Sigmoid colon (tissue), 7 donors: ENCODE measurements around the gene PDZD8. TPM values are rescaled to one million over a fixed set of nuclear protein-coding genes. Genes with fewer than 3 reads are reported as not detected.

ENCODE experiments used
- DNase-seq: peaks from one replicate; pipeline ENCODE4 v3.0.0-alpha.2; 2019
- H3K27ac ChIP-seq, 4 donors: fragments of 200-600 bp; sonication (generic); one replicate each; pipeline ENCODE4 v1.5.1; 2016 to 2019; ENCODE audit warnings: mild to moderate bottlenecking in 1 of 4
- H3K27me3 ChIP-seq, 3 donors: fragments of 200-600 bp; sonication (generic); one replicate each; pipeline ENCODE4 v1.5.1; 2019; ENCODE audit warnings: mild to moderate bottlenecking in 1 of 3
- H3K36me3 ChIP-seq, 4 donors: fragments of 200-600 bp; sonication (generic); one replicate each; pipeline ENCODE4 v1.5.1; 2016 to 2019
- H3K4me1 ChIP-seq, 4 donors: fragments of 200-600 bp; sonication (generic); one replicate each; pipeline ENCODE4 v1.5.1; 2017 to 2019
- H3K4me3 ChIP-seq, 4 donors: fragments of 200-600 bp; sonication (generic); one replicate each; pipeline ENCODE4 v1.5.1; 2017 to 2019; ENCODE audit warnings: mild to moderate bottlenecking in 2 of 4, moderate library complexity in 1 of 4
- H3K9me3 ChIP-seq, 4 donors: fragments of 200-600 bp in 3 of 4; sonication (generic) in 3 of 4; one replicate each; pipeline versions ENCODE4 v1.5.1 to v1.6.1; 2013 to 2019
- EP300 ChIP-seq, 4 donors: sonication (generic); formaldehyde crosslinking; IDR thresholded peaks; one replicate each; pipeline ENCODE4 v1.6.1; 2017; ENCODE audit warnings: antibody characterized with exemption in 4 of 4
- POLR2A ChIP-seq, 2 donors: fragments of 450-650 bp; IDR thresholded peaks; one replicate each; pipeline ENCODE4 v1.6.1; 2016; ENCODE audit warnings: antibody characterized with exemption in 2 of 2, mild to moderate bottlenecking in 2 of 2, moderate library complexity in 2 of 2
- POLR2AphosphoS5 ChIP-seq, 4 donors: sonication (generic); formaldehyde crosslinking; IDR thresholded peaks; one replicate each; pipeline ENCODE4 v1.6.1; 2017; ENCODE audit warnings: antibody characterized with exemption in 4 of 4
- WGBS, 2 donors: extraction: QIAGEN DNeasy Blood & Tissue Kit; methylation state at CpG; one replicate each; pipeline ENCODE4 v1.1.7; 2013; 5-methylcytosine and 5-hydroxymethylcytosine counted together
- intact Hi-C: fragments of 100-400 bp; cut with DNase I; formaldehyde crosslinking; loops from one replicate; pipeline ENCODE4 v1.15.1; 2023
- polyA plus RNA-seq, 3 donors: library from polyadenylated mRNA; stranded (reverse); fragments of 200-250 nt; gene quantifications; one replicate each; pipeline ENCODE4 v1.2.3, GENCODE V29; 2013
- total RNA-seq, 4 donors: library from RNA; depleted of rRNA; stranded (reverse); fragments of >200 nt; gene quantifications; one replicate each; pipeline ENCODE4 v1.1.0, GENCODE V29; 2016
- TF ChIP-seq, protein P1 (sequence below), 4 experiments: fragments of 450-650 bp in 3 of 4; fragments of 200-600 bp in 1 of 4; IDR thresholded peaks; one replicate each; pipeline ENCODE4 v1.5.1; 2016 to 2019; ENCODE audit warnings: antibody characterized with exemption in 4 of 4, mild to moderate bottlenecking in 3 of 4, moderate library complexity in 2 of 4
- donor health status: healthy with polysubstance abuse.
- donor health status: Bipolar disorder and iron deficiency.
- donor health status: healthy.

Gene PDZD8
- total and polyA plus RNA-seq, 7 donors, result 3.5 to 34.3 (median 25.2) TPM

DNA sequence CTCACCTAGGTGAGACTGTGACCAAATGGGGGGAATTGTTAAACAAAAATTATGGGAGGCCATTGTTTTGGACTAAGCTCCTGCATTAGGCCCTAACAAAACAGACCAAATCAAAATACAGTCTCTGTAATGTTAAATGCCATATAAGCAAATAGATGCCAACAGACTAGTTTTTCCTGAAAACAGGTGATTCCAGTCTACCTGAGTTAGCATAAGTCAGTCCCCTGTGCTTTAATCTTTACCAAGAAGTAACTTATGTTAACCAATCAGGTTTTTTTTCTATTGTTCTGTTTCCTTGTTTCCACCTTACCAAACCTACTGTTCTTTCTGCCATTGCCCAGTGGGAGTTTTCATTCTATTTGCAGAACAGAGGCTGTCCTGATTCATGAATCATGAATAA is 48.0 kb downstream of the PDZD8 start:
- intact Hi-C loops, result no loop called here
- TF ChIP-seq POLR2AphosphoS5 (IDR thresholded peaks at IDR 0.05), result no peak
- TF ChIP-seq, protein P1, sequence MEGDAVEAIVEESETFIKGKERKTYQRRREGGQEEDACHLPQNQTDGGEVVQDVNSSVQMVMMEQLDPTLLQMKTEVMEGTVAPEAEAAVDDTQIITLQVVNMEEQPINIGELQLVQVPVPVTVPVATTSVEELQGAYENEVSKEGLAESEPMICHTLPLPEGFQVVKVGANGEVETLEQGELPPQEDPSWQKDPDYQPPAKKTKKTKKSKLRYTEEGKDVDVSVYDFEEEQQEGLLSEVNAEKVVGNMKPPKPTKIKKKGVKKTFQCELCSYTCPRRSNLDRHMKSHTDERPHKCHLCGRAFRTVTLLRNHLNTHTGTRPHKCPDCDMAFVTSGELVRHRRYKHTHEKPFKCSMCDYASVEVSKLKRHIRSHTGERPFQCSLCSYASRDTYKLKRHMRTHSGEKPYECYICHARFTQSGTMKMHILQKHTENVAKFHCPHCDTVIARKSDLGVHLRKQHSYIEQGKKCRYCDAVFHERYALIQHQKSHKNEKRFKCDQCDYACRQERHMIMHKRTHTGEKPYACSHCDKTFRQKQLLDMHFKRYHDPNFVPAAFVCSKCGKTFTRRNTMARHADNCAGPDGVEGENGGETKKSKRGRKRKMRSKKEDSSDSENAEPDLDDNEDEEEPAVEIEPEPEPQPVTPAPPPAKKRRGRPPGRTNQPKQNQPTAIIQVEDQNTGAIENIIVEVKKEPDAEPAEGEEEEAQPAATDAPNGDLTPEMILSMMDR (IDR thresholded peaks at IDR 0.05), result no peak
- no peak for TF ChIP-seq EP300 (IDR thresholded peaks at IDR 0.05)
- TF ChIP-seq POLR2A (IDR thresholded peaks at IDR 0.05), result no peak
- H3K36me3 ChIP-seq, result no peaks in the 10 kb centered on the region
- no peaks in the 10 kb centered on the region for H3K9me3 ChIP-seq
- H3K4me1 ChIP-seq, result peaks cover 0 to 14% (median 8%) of the 10 kb centered on the region in 4 donors
- no peak overlapping the region for H3K27ac ChIP-seq
- H3K4me3 ChIP-seq, result no peak overlapping the region
- no peaks in the 10 kb centered on the region for H3K27me3 ChIP-seq
- no peak for DNase-seq

DNA sequence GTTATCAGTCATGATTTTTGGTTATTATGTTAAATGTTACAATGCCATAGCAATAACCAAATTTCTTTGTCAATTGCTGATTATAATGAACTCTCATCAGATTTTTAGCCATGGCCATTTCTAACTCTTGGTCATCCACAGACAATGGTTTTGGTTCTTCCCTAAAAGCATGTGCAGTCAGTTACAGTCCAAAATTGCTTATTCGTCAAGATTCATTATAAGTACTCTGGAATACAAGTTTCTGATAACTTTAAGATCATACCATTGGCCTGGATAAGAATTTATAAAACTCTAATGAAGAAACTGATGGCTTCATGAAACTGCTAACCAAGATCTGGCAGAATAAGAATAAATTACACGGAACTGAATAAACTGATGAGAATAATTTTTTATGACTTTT is 50.9 kb downstream of the PDZD8 start:
- TF ChIP-seq POLR2AphosphoS5 (IDR thresholded peaks at IDR 0.05), result no peak
- TF ChIP-seq, protein P1 (IDR thresholded peaks at IDR 0.05), result no peak
- TF ChIP-seq EP300 (IDR thresholded peaks at IDR 0.05), result no peak
- TF ChIP-seq POLR2A (IDR thresholded peaks at IDR 0.05), result no peak
- 97% methylated on average over 2 of the region's 2 CpGs for WGBS, 2 donors
- H3K9me3 ChIP-seq, result no peaks in the 10 kb centered on the region
- no peaks in the 10 kb centered on the region for H3K27me3 ChIP-seq
- intact Hi-C loops, result no loop called here
- no peak for DNase-seq
- H3K36me3 ChIP-seq, result no peaks in the 10 kb centered on the region
- H3K27ac ChIP-seq, result no peak overlapping the region
- H3K4me1 ChIP-seq, result peaks cover 0 to 14% (median 8%) of the 10 kb centered on the region in 4 donors
- no peak overlapping the region for H3K4me3 ChIP-seq

DNA sequence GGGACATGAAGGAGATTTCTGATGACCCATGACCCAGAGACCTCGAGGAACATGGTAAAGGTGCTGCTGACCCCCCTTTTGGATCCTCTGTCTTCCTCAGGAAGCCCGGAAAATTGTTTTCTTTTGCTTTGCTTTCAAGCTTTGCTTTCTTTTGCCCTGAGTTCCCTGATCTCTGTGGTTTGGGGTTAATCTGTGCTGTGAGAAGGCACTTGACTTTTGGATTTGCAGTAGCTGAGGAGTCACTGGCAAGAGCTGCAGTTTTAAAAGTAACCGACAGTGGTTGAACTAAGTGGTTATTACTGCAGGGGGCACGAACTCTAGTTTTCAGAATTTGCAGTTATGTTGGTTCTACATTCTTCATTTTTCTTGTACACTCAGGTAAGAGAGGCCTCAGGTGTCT is 53.0 kb downstream of the PDZD8 start:
- Histone ChIP-seq H3K4me1 (peaks cover 0 to 19% (median 8%) of the 10 kb centered on the region in 4 donors), H3K4me3 (no peak overlapping the region), H3K27me3 (no peaks in the 10 kb centered on the region), H3K27ac (no peak overlapping the region), H3K9me3 (no peaks in the 10 kb centered on the region), H3K36me3 (no peaks in the 10 kb centered on the region)
- no peak for DNase-seq
- intact Hi-C loops, result no loop called here
- WGBS, 2 donors, result 56 to 64% methylated on average over 4 of the region's 4 CpGs
- TF ChIP-seq, protein P1 (IDR thresholded peaks at IDR 0.05), result no peak
- no peak for TF ChIP-seq POLR2AphosphoS5 (IDR thresholded peaks at IDR 0.05)
- TF ChIP-seq EP300 (IDR thresholded peaks at IDR 0.05), result no peak
- TF ChIP-seq POLR2A (IDR thresholded peaks at IDR 0.05), result no peak

DNA sequence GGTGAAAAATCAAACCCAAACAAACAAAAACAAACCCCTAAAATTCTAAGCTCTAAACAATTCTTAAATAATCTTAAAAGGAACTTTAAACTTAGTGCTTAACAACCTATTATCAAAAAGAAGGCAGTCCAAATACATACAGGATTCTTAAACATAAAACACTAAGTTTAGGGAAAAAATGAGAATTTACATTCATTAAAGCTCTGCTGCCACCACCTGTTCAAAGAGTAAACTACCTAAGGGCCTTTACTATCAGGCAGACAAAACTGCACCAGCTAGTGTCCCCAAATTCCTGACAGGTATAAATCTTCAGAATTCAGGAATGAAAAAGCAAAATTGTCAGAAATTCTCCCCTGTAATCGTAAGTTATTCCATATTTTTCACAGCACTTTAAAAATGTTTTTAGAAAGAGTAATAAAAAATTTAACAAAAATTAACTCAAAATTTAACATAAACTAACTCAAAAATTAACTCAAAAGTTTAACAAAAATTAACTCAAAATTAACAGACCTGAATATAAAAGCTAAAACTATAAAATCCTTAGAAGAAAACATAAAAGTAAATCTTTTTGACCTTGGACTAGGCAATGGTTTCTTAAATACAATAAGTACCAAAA is 55.1 kb downstream of the PDZD8 start:
- 59 to 81% methylated on average over 1 of the region's 1 CpG for WGBS, 2 donors
- intact Hi-C loops, result no loop called here
- no peak for DNase-seq

More for the DNA sequence above, 55.1 kb downstream of the PDZD8 start:
- TF ChIP-seq, protein P1 (IDR thresholded peaks at IDR 0.05), result peak in 2 of 4 experiments; percentile 13 to 29
- no peak for TF ChIP-seq POLR2AphosphoS5 (IDR thresholded peaks at IDR 0.05)
- H3K4me1 ChIP-seq, result peaks cover 0 to 28% (median 15%) of the 10 kb centered on the region in 4 donors
- no peaks in the 10 kb centered on the region for H3K36me3 ChIP-seq
- H3K27ac ChIP-seq, result no peak overlapping the region
- H3K27me3 ChIP-seq, result no peaks in the 10 kb centered on the region
- H3K4me3 ChIP-seq, result no peak overlapping the region
- H3K9me3 ChIP-seq, result no peaks in the 10 kb centered on the region
